Loucy (cell line): Measurements from ENCODE around the gene BRCA1.

Experiments
- CTCF ChIP-seq: fragments of 200-600 bp; sonication (generic); conservative IDR thresholded peaks from 2 replicates; pipeline ENCODE4 v1.5.1; 2014; ENCODE audit warnings: mild to moderate bottlenecking, antibody characterized with exemption, low read length
- EZH2phosphoT487 ChIP-seq: fragments of 200-600 bp; IDR thresholded peaks from 2 replicates; pipeline ENCODE4 v1.6.1; 2018; ENCODE audit warnings: antibody characterized with exemption, mild to moderate bottlenecking, moderate library complexity, borderline replicate concordance

GRCh38 chr17:43056051-43056450 lies 69.1 kb downstream of the BRCA1 start:
- TF ChIP-seq CTCF (no peak), EZH2phosphoT487 (no peak)
